Measurements from ENCODE around the gene HMGCL.
"Not testable (repeated sequence)": the region's sequence is repeated elsewhere in the genome, so short reads cannot be mapped to it uniquely, and the experiment has no call there.

Gene HMGCL

GRCh38 chr1:23837908-23838307 is 12.7 kb upstream of the HMGCL start:
- peak overlapping the region; percentile 39 for H3K4me3 ChIP-seq (ENCODE audit: low read length)
- peak overlapping the region; percentile 83; the same call in 1 of the 2 replicates for H3K4me2 ChIP-seq (ENCODE audit: low read depth, low read length)
- no peak overlapping the region for H3K27ac ChIP-seq (ENCODE audit: low read length)
- no peaks in the 10 kb centered on the region for H3K9me3 ChIP-seq (replicated peaks; ENCODE audit: insufficient read depth, low read length)
- DNase-seq = no peak
- no peaks in the 10 kb centered on the region for H3K79me2 ChIP-seq (ENCODE audit: low read length)
- H3K9ac ChIP-seq (ENCODE audit: low read length) = no peak overlapping the region
- no peaks in the 10 kb centered on the region for H3F3A ChIP-seq (ENCODE audit: insufficient read depth, low read length)
- no peaks in the 10 kb centered on the region for H3K36me3 ChIP-seq (replicated peaks; ENCODE audit: insufficient read depth, low read length)
- H4K20me1 ChIP-seq (ENCODE audit: insufficient read depth, low read length) = no peaks in the 10 kb centered on the region
- no peaks in the 10 kb centered on the region for H3K4me1 ChIP-seq (ENCODE audit: low read length)
- peaks cover 16% of the 10 kb centered on the region for H3K27me3 ChIP-seq (replicated peaks; ENCODE audit: insufficient read depth, low read length)
- TF ChIP-seq EZH2 (optimal IDR thresholded peaks at IDR 0.05; ENCODE audit: low read depth, low read length) = no peak
- no peak for TF ChIP-seq EZH2phosphoT487 (IDR thresholded peaks at IDR 0.05; ENCODE audit: low read length)
- TF ChIP-seq CTCF (IDR thresholded peaks at IDR 0.05; ENCODE audit: low read length) = no peak
- H2AFZ ChIP-seq (ENCODE audit: low read length) = peak overlapping the region; percentile 47; the same call in 1 of the 2 replicates
- H3K9me2 ChIP-seq (replicated peaks; ENCODE audit: insufficient read depth, low read length) = no peaks in the 10 kb centered on the region

GRCh38 chr1:23836037-23836436 is 10.8 kb upstream of the HMGCL start:
- Histone ChIP-seq H2AFZ (ENCODE audit: low read length) (no peak overlapping the region), H3K9me3 (replicated peaks; ENCODE audit: insufficient read depth, low read length) (no peaks in the 10 kb centered on the region), H3F3A (ENCODE audit: insufficient read depth, low read length) (no peaks in the 10 kb centered on the region), H3K27me3 (replicated peaks; ENCODE audit: insufficient read depth, low read length) (peaks cover 16% of the 10 kb centered on the region), H3K9me2 (replicated peaks; ENCODE audit: insufficient read depth, low read length) (no peaks in the 10 kb centered on the region), H3K4me3 (ENCODE audit: low read length) (no peak overlapping the region), H3K27ac (ENCODE audit: low read length) (no peak overlapping the region), H3K4me1 (ENCODE audit: low read length) (no peaks in the 10 kb centered on the region), H3K36me3 (replicated peaks; ENCODE audit: insufficient read depth, low read length) (no peaks in the 10 kb centered on the region), H4K20me1 (ENCODE audit: insufficient read depth, low read length) (no peaks in the 10 kb centered on the region), H3K4me2 (ENCODE audit: low read depth, low read length) (no peak overlapping the region), H3K79me2 (ENCODE audit: low read length) (no peaks in the 10 kb centered on the region), H3K9ac (ENCODE audit: low read length) (no peak overlapping the region)
- TF ChIP-seq CTCF (IDR thresholded peaks at IDR 0.05; ENCODE audit: low read length) = no peak
- TF ChIP-seq EZH2 (optimal IDR thresholded peaks at IDR 0.05; ENCODE audit: low read depth, low read length) = no peak
- no peak for TF ChIP-seq EZH2phosphoT487 (IDR thresholded peaks at IDR 0.05; ENCODE audit: low read length)
- no peak for DNase-seq

- not testable (repeated sequence) for H3F3A ChIP-seq (ENCODE audit: insufficient read depth, low read length); H2AFZ ChIP-seq (ENCODE audit: low read length); H3K27ac ChIP-seq (ENCODE audit: low read length); H3K4me3 ChIP-seq (ENCODE audit: low read length); H3K4me2 ChIP-seq (ENCODE audit: low read depth, low read length); H3K79me2 ChIP-seq (ENCODE audit: low read length); H3K9me2 ChIP-seq (replicated peaks; ENCODE audit: insufficient read depth, low read length); H3K9me3 ChIP-seq (replicated peaks; ENCODE audit: insufficient read depth, low read length); H3K9ac ChIP-seq (ENCODE audit: low read length); H3K4me1 ChIP-seq (ENCODE audit: low read length); H3K36me3 ChIP-seq (replicated peaks; ENCODE audit: insufficient read depth, low read length); H4K20me1 ChIP-seq (ENCODE audit: insufficient read depth, low read length); DNase-seq
- peaks cover 16% of the 10 kb centered on the region for H3K27me3 ChIP-seq (replicated peaks; ENCODE audit: insufficient read depth, low read length)
These were observed 8.9 kb upstream of the HMGCL start for GRCh38 chr1:23834156-23834555.

- Histone ChIP-seq H3K4me1 (ENCODE audit: low read length) (0 out of 2 replicates have a peak, but pooled peaks cover 7% of the 10 kb centered on the region), H3K79me2 (ENCODE audit: low read length) (peaks cover 16% of the 10 kb centered on the region), H4K20me1 (ENCODE audit: insufficient read depth, low read length) (no peaks in the 10 kb centered on the region), H3K27me3 (replicated peaks; ENCODE audit: insufficient read depth, low read length) (no peaks in the 10 kb centered on the region), H3K27ac (ENCODE audit: low read length) (no peak overlapping the region), H3K9me2 (replicated peaks; ENCODE audit: insufficient read depth, low read length) (no peaks in the 10 kb centered on the region), H3K9ac (ENCODE audit: low read length) (no peak overlapping the region), H3K4me2 (ENCODE audit: low read depth, low read length) (no peak overlapping the region), H3K4me3 (ENCODE audit: low read length) (no peak overlapping the region), H3F3A (ENCODE audit: insufficient read depth, low read length) (no peaks in the 10 kb centered on the region), H2AFZ (ENCODE audit: low read length) (no peak overlapping the region), H3K36me3 (replicated peaks; ENCODE audit: insufficient read depth, low read length) (no peaks in the 10 kb centered on the region), H3K9me3 (replicated peaks; ENCODE audit: insufficient read depth, low read length) (no peaks in the 10 kb centered on the region)
- no peak for TF ChIP-seq CTCF (IDR thresholded peaks at IDR 0.05; ENCODE audit: low read length)
- no peak for TF ChIP-seq EZH2 (optimal IDR thresholded peaks at IDR 0.05; ENCODE audit: low read depth, low read length)
- TF ChIP-seq EZH2phosphoT487 (IDR thresholded peaks at IDR 0.05; ENCODE audit: low read length) = no peak
- no peak for DNase-seq
These were observed 2.5 kb upstream of the HMGCL start for GRCh38 chr1:23827717-23828116.

GRCh38 chr1:23826590-23826989 is 1.4 kb upstream of the HMGCL start:
- H3K36me3 ChIP-seq (replicated peaks; ENCODE audit: insufficient read depth, low read length); DNase-seq; H3K27ac ChIP-seq (ENCODE audit: low read length); H3F3A ChIP-seq (ENCODE audit: insufficient read depth, low read length); H3K27me3 ChIP-seq (replicated peaks; ENCODE audit: insufficient read depth, low read length); H3K4me3 ChIP-seq (ENCODE audit: low read length); H3K9ac ChIP-seq (ENCODE audit: low read length); H2AFZ ChIP-seq (ENCODE audit: low read length); H3K9me3 ChIP-seq (replicated peaks; ENCODE audit: insufficient read depth, low read length); H4K20me1 ChIP-seq (ENCODE audit: insufficient read depth, low read length); H3K4me1 ChIP-seq (ENCODE audit: low read length); H3K9me2 ChIP-seq (replicated peaks; ENCODE audit: insufficient read depth, low read length): not testable (repeated sequence)
- H3K4me2 ChIP-seq (ENCODE audit: low read depth, low read length) = peak overlapping the region; percentile 80; the same call in 1 of the 2 replicates
- peaks cover 16% of the 10 kb centered on the region for H3K79me2 ChIP-seq (ENCODE audit: low read length)

All from MM.1S (cell line).